ENCODE data around the gene AFAP1.

AFAP1 gene

DNA sequence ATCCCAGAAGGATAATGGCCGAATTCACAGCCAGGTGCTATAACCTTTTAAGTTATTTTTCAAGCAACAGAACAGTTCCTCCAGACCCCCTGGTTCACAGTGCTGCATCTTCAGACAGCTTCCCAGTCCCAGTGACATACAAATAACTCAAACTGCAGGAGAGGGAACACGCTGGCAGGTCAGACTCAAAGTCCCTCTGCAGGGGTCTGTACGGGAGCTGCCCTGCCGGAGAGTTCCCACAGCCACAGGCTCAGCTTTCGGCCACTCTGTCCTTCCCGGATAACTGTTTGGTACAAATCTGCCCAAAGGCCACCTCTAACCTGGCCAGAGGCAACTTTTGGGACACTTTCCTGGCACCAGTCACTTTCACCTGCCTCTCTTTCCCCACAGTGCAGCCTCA is 230.2 kb downstream of the AFAP1 start:
- Histone ChIP-seq H3K4me1 (ENCODE audit: control extremely low read depth in 1 of 4, control insufficient read depth in 4 of 4, insufficient read depth in 4 of 4, low read length in 3 of 4) (no peaks in the 10 kb centered on the region), H3K27ac (ENCODE audit: insufficient read depth in 1 of 2, low read depth in 1 of 2, low read length in 2 of 2, poor library complexity in 1 of 2, severe bottlenecking in 2 of 2) (no peak overlapping the region), H3K9me3 (ENCODE audit: control extremely low read depth in 1 of 5, control insufficient read depth in 4 of 5, insufficient read depth in 2 of 5, low read depth in 1 of 5, low read length in 4 of 5) (peaks cover 0 to 3% (median 0%) of the 10 kb centered on the region in 5 experiments), H3K27me3 (replicated peaks in 2 of 5; ENCODE audit: control insufficient read depth in 4 of 5, insufficient read depth in 5 of 5, low read length in 4 of 5) (peaks cover 0 to 10% (median 1%) of the 10 kb centered on the region in 5 experiments), H3K36me3 (ENCODE audit: control insufficient read depth in 4 of 4, insufficient read depth in 4 of 4, low read length in 3 of 4) (no peaks in the 10 kb centered on the region), H3K4me3 (ENCODE audit: control insufficient read depth in 1 of 7, extremely low read depth in 1 of 7, insufficient read depth in 4 of 7, low read depth in 2 of 7, low read length in 6 of 7) (no peak overlapping the region)
- POLR2A ChIA-PET = no interaction called here
- WGBS (ENCODE audit: insufficient coverage) = 91% methylated on average over 5 of the region's 6 CpGs
- CTCF ChIA-PET = interaction anchor here (1.0 kb wide), 1 partner anchor 40 kb away, joined by 3 read pairs; no protein-coding TSS in a partner anchor
- no peak for DNase-seq

DNA sequence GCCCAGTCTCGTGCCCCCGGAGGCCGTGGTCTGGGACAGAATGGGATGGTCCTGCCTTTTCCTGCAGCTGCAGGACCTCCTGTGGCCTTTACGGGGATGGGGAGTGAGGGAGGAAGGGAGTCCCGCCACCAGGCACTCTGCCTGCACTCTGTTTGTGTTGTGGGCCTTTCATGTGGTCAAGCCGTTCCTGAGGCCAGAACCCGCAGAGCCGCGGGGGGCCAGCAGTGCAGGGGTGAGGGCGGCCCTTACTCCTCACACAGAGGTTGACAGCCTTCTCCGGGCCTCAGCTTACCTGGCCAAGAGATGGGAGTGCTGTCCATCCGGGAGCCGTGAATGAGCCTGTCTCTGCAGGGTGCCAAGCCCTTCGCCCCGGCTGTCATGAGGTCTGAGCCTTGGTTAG is 230.7 kb downstream of the AFAP1 start:
- Histone ChIP-seq H3K36me3 (ENCODE audit: control insufficient read depth in 4 of 4, insufficient read depth in 4 of 4, low read length in 3 of 4) (no peaks in the 10 kb centered on the region), H3K9me3 (ENCODE audit: control extremely low read depth in 1 of 5, control insufficient read depth in 4 of 5, insufficient read depth in 2 of 5, low read depth in 1 of 5, low read length in 4 of 5) (peaks cover 0 to 2% (median 0%) of the 10 kb centered on the region in 5 experiments), H3K27ac (ENCODE audit: insufficient read depth in 1 of 2, low read depth in 1 of 2, low read length in 2 of 2, poor library complexity in 1 of 2, severe bottlenecking in 2 of 2) (no peak overlapping the region), H3K27me3 (replicated peaks in 2 of 5; ENCODE audit: control insufficient read depth in 4 of 5, insufficient read depth in 5 of 5, low read length in 4 of 5) (peaks cover 0 to 10% (median 1%) of the 10 kb centered on the region in 5 experiments), H3K4me1 (ENCODE audit: control extremely low read depth in 1 of 4, control insufficient read depth in 4 of 4, insufficient read depth in 4 of 4, low read length in 3 of 4) (no peaks in the 10 kb centered on the region), H3K4me3 (ENCODE audit: control insufficient read depth in 1 of 7, extremely low read depth in 1 of 7, insufficient read depth in 4 of 7, low read depth in 2 of 7, low read length in 6 of 7) (no peak overlapping the region)
- POLR2A ChIA-PET = no interaction called here
- no peak for DNase-seq
- CTCF ChIA-PET = interaction anchor here (1.0 kb wide), 1 partner anchor 39 kb away, joined by 3 read pairs; no protein-coding TSS in a partner anchor
- 35% methylated on average over 13 of the region's 15 CpGs for WGBS (ENCODE audit: insufficient coverage)
